Activated B cell treated with CpG ODN at 0.5 μM for 24 hours (primary cell): ENCODE measurements around the gene RSPH1. TPM values are rescaled to one million over a fixed set of nuclear protein-coding genes. Genes with fewer than 3 reads are reported as not detected.

Experiments
- ATAC-seq: fragments of 200-7000 bp; cut with Tn5 transposase; one replicate; pipeline ENCODE4 v1.10.0; 2021; ENCODE audit warnings: low read depth, mild to moderate bottlenecking, moderate library complexity
- CTCF ChIA-PET: fragments of 350-600 bp; sonication (Branson Sonifier 250); formaldehyde crosslinking; loops from one replicate; lab custom pipeline; 2021; ENCODE audit warnings: antibody characterized with exemption; lab: Charles Lee
- POLR2A ChIA-PET: fragments of 350-600 bp; sonication (Branson Sonifier 250); formaldehyde crosslinking; loops from one replicate; lab custom pipeline; 2021; ENCODE audit warnings: antibody characterized with exemption; lab: Charles Lee
- DNase-seq: peaks from one replicate; pipeline ENCODE4 v3.0.0; 2022
- H3K27ac Mint-ChIP-seq: one replicate; pipeline ENCODE4 v1.8.0; 2020; ENCODE audit warnings: mixed read lengths
- H3K27me3 Mint-ChIP-seq: one replicate; pipeline ENCODE4 v1.8.0; 2021; ENCODE audit warnings: mixed read lengths
- H3K36me3 Mint-ChIP-seq: one replicate; pipeline ENCODE4 v1.8.0; 2021; ENCODE audit warnings: low read depth, mixed read lengths
- H3K4me1 Mint-ChIP-seq: one replicate; pipeline ENCODE4 v1.8.0; 2021; ENCODE audit warnings: mixed read lengths
- H3K4me3 Mint-ChIP-seq: one replicate; pipeline ENCODE4 v1.8.0; 2020; ENCODE audit warnings: mild to moderate bottlenecking, mixed read lengths
- H3K9me3 Mint-ChIP-seq: one replicate; pipeline ENCODE4 v1.8.0; 2020; ENCODE audit warnings: mixed read lengths
- CTCF ChIP-seq: fragments of 200-600 bp; IDR thresholded peaks from one replicate; pipeline ENCODE4 v1.8.0; 2022; ENCODE audit warnings: antibody characterized with exemption, mild to moderate bottlenecking
- intact Hi-C: fragments of 100-400 bp; cut with micrococcal nuclease; formaldehyde crosslinking; loops from one replicate; pipeline ENCODE4 v1.15.1; 2024
- total RNA-seq: library from RNA; stranded (reverse); gene quantifications from 2 replicates; pipeline ENCODE4 v1.2.3, GENCODE V29; 2022

Gene RSPH1
- total RNA-seq, 1 donor from 2014 or later: 0.38 TPM

GRCh38 chr21:42452401-42453223, 43.4 kb downstream of the RSPH1 start:
- Mint-ChIP-seq H3K4me1 (peaks cover 9% of the 10 kb centered on the region), H3K27me3 (no peaks in the 10 kb centered on the region), H3K4me3 (no peak overlapping the region), H3K36me3 (no peaks in the 10 kb centered on the region), H3K9me3 (no peaks in the 10 kb centered on the region), H3K27ac (no peak overlapping the region)
- ATAC-seq (no peak), DNase-seq (no peak)
- intact Hi-C loops: no loop called here
- TF ChIP-seq CTCF: no peak
- CTCF ChIA-PET: interaction anchor here (1.1 kb wide), 1 partner anchor 307 kb away, joined by 3 read pairs; no protein-coding TSS in a partner anchor
- POLR2A ChIA-PET: no interaction called here

DNA sequence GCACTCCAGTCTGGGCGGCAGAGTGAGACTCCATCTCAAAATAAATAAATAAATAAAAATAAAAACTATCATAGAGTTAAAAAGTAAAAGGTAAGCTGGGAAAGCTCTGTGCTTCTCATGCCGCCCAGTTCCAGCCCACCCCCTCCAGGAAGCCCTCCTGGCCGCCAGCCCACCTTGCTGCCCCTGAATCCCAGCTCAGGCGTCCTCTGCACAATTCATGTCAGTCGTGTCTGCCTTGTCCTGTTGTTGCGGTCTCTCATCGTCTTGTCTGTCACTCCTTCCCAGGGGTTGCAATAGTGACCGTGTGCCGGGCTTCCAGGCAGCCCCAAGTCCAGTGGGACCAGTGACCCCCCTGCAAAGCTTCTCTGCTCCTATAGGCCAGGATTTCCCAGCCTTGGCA, 44.1 kb downstream of the RSPH1 start:
- Mint-ChIP-seq H3K27me3 (no peaks in the 10 kb centered on the region), H3K27ac (no peak overlapping the region), H3K9me3 (no peaks in the 10 kb centered on the region), H3K4me3 (no peak overlapping the region), H3K36me3 (no peaks in the 10 kb centered on the region), H3K4me1 (peaks cover 9% of the 10 kb centered on the region)
- POLR2A ChIA-PET: no interaction called here
- TF ChIP-seq CTCF: no peak
- CTCF ChIA-PET: interaction anchor here (1.1 to 2.7 kb wide), 2 partner anchors 114 to 306 kb away, joined by 3 to 13 read pairs; no protein-coding TSS in a partner anchor
- intact Hi-C loops: no loop called here
- ATAC-seq (no peak), DNase-seq (no peak)

DNA sequence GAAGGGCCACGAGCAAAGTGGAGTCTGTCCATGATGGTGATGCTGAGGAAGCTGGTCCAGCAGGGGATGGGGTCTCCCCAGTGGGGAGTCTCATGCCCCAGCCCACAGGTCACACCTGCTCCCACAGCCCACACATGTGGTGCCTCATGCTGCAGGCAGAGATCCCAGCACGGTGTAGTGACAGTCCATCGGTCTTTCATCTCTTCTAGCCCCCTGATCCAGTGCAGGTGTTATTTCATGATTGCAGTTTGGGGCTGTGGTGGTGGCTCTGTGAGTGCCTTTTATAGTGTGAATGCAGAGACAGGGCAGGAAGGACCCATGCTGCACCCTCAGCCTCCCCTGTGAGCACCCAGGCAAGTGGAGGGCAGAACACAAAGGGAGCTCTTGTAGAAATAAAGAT, 47.3 kb downstream of the RSPH1 start:
- no peak overlapping the region for H3K27ac Mint-ChIP-seq
- peaks cover 12% of the 10 kb centered on the region for H3K4me1 Mint-ChIP-seq
- DNase-seq (no peak), ATAC-seq (no peak)
- H3K27me3 Mint-ChIP-seq: peaks cover 5% of the 10 kb centered on the region
- CTCF ChIA-PET: no interaction called here
- POLR2A ChIA-PET: no interaction called here
- intact Hi-C loops: no loop called here
- H3K9me3 Mint-ChIP-seq: no peaks in the 10 kb centered on the region
- no peak for TF ChIP-seq CTCF
- H3K36me3 Mint-ChIP-seq: no peaks in the 10 kb centered on the region
- no peak overlapping the region for H3K4me3 Mint-ChIP-seq

DNA sequence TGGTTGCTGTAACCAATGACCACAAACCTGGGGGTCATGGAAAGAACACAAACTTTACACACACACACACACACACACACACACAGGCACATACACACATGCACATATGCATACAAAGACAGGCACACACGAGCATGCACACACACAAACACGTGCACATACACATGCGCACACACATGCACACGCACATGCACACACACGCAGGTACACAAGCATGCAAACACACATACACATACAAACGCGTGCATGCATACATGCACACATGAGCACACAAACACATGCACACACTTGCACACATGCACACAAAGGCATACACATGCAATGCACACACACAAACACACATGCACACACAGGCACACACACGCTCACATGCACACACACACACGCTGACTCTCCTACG, 48.3 kb downstream of the RSPH1 start:
- H3K36me3 Mint-ChIP-seq: no peaks in the 10 kb centered on the region
- H3K4me1 Mint-ChIP-seq: peaks cover 12% of the 10 kb centered on the region
- no peak for ATAC-seq
- no peaks in the 10 kb centered on the region for H3K9me3 Mint-ChIP-seq
- ChIA-PET CTCF (no interaction called here), POLR2A (no interaction called here)
- H3K27ac Mint-ChIP-seq: no peak overlapping the region
- DNase-seq: no peak
- no peak for TF ChIP-seq CTCF
- H3K27me3 Mint-ChIP-seq: peaks cover 5% of the 10 kb centered on the region
- no peak overlapping the region for H3K4me3 Mint-ChIP-seq
- intact Hi-C loops: no loop called here

GRCh38 chr21:42447182-42447581, 48.8 kb downstream of the RSPH1 start:
- H3K4me3 Mint-ChIP-seq: no peak overlapping the region
- H3K4me1 Mint-ChIP-seq: peaks cover 12% of the 10 kb centered on the region
- TF ChIP-seq CTCF: no peak
- DNase-seq (no peak), ATAC-seq (no peak)
- POLR2A ChIA-PET: no interaction called here
- H3K27me3 Mint-ChIP-seq: peaks cover 5% of the 10 kb centered on the region
- CTCF ChIA-PET: no interaction called here
- intact Hi-C loops: no loop called here
- no peak overlapping the region for H3K27ac Mint-ChIP-seq
- H3K36me3 Mint-ChIP-seq: no peaks in the 10 kb centered on the region
- H3K9me3 Mint-ChIP-seq: no peaks in the 10 kb centered on the region
